HG03108 (cell line): ENCODE results near the gene LRRC36.

Source experiments
- ATAC-seq: cut with Tn5 transposase; IDR thresholded peaks from one replicate; pipeline ENCODE4 v1.9.1; 2021; ENCODE audit warnings: moderate library complexity; ENCODE audit not compliant: unreplicated experiment

LRRC36 gene, protein sequence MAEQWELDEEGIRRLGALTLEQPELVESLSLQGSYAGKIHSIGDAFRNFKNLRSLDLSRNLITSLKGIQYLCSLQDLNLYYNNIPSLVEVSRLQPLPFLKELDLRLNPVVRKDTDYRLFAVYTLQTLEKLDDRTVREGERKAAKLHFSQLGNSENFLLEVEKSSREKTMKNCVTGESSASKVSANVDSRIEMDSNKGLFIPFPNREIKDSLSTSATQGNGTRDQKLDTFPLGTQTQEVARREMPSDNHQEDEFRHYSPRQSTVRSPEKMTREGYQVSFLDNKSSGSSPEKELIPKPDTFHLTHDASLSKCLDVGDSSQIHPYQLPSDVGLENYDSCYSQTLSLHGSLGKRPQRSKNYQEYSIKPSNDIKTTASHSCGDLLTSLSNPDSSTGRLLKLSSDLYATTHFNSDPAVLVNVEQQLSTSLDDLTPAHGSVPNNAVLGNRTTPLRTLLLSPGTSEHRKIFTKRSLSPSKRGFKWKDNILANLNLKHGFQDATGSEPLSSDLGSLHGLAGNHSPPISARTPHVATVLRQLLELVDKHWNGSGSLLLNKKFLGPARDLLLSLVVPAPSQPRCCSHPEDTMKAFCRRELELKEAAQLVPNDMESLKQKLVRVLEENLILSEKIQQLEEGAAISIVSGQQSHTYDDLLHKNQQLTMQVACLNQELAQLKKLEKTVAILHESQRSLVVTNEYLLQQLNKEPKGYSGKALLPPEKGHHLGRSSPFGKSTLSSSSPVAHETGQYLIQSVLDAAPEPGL

GRCh38 chr16:67326472-67327309 is at the start of gene LRRC36, which contains the start of gene KCTD19:
Gene LRRC36 (plus strand): TSS chr16:67326815. CDS start chr16:67326863, 48 bp downstream.
Gene KCTD19 (minus strand): TSS chr16:67326741. CDS start chr16:67326707, 34 bp downstream.
- ATAC-seq: no peak

DNA sequence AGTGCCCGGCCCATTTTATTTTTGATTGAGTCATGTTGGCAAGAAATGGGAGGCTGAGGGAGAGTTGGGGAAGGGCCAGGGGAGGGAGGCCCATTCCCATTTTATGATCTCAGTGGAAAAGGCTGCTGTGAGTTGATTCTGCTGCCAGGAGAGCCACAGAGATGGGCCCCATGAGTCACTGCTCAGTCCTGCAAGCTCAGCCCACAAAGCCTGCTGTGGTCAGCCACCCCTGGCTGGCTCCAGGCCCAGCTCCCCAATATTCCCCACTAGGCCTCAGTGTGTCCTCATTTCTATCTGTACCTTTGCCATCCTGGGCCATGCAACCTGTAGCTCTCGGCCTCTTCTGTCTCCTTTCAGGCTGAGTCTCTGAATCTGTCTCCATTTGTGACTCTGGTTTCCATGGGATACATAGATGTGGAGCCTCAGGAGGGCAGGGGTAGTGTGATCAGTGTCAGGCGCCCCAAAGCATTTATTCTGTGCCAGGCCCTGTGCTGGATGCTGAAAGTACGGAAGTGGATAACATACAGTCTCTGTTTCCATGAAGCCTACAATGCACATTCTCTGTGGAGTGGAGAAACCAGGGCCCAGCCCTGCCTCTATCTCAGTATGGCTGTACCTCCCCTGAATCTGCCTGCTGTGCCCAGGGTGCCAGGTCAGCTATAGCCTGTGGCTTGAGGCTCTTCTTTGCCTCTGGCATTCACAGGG is 49.2 kb upstream of the LRRC36 start:
- no peak for ATAC-seq

- ATAC-seq: no peak
Measured at GRCh38 chr16:67277999-67278772, 48.4 kb upstream of the LRRC36 start.

DNA sequence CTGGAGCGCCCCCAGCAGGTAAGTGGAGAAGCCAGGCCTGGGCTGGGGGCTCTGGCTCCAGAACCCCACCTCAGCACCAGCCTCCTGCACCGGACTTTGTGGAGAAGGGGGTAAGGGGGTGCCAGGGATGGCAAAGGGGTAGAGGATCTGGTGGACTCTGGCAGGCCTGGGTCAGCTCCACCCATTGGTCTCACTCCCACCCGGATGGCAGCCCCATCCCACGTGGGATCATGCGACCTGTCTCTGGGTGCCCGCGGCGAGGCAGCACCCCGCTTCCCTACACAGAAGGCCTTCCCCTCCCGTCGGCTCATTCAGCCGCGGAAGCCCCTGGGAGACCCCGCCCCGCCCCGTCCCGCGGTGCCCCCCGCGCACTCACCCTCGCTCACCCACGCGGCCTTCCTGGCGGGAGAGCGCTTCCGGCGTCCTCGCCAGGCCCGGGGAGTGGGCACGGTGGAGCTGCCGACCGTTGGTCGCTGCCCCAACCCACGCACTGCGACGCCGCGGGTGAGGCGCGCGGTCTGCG is 47.8 kb upstream of the LRRC36 start:
- peak; percentile 37 for ATAC-seq

DNA sequence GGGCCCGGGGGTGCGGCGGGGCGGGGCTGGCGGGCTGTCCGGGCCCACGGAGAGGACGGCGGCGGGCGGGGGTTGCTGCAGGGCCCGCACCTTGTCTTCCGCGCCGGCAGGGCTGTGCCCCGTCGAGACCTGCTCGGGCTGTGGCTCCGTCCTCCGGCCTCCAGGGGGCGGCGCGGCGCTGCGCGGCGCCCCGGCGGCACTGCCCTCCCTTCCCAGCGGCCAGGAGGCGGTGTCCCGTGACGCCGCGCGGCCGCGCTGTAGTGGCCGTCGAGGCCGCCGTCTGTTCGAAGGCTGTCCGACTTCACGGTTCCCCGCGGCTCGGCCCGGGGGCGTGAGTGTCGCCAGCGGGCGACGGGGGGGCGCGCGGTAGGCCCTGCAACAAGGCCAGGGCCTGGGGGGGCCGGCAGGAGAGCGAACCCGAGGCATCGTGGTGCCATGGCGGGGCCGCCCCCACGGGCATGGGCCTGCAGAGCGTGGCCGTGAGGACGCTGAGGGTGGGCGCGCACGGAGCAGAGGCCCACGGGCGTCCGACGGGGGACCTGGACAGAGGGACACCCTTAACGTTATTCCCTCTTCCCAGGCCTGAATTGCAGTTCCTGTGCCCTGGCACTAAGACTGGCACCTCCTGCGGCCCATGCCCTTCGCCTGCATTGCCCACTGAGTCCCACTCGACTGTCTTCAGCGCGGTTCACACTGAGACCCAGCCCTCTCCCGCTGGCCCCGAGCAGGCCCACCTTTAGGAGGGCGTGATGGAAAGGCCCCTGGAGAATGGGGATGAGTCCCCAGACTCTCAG is 47.1 kb upstream of the LRRC36 start, which contains the start of gene PLEKHG4:
Gene PLEKHG4, plus strand, starts transcription at position 237 of the 794 bp plus-strand sequence. Its CDS starts 513 bp downstream, at position 750.
- peak; percentile 70 for ATAC-seq

GRCh38 chr16:67280090-67281015 is 46.3 kb upstream of the LRRC36 start:
- ATAC-seq: no peak

DNA sequence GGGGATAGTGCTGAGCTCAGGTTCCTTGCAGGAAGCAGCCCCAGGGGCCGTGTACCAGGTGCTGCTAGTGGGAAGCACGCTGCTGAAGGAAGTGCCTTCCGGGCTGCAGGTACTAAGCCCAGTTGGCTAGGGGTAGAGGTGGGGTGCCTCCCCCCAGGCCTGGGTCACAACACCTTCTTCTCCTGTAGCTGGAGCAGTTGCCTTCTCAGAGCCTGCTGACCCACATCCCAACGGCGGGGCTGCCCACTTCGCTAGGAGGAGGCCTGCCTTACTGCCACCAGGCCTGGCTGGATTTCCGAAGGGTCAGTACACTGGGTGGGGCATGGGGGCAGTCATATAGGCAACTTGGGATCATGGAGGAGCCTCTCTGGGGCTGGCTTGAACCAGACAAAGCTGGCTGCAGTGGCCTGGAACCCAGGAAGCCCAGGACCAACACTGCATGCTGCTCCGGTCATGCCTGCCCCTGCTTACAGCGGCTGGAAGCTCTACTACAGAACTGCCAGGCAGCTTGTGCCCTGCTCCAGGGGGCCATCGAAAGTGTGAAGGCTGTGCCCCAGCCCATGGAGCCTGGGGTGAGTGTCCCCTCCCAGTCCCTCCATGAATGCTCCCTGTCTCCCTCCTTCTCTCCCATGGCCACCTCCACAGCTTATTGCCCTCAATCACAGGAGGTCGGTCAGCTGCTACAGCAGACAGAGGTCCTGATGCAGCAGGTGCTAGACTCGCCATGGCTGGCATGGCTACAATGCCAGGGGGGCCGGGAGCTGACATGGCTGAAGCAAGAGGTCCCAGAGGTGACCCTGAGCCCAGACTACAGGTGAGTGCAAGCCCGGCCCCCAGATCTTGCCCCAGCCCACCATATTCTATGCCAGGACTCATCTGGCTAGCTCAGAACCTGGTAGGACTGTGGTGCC is 44.8 kb upstream of the LRRC36 start:
- no peak for ATAC-seq

DNA sequence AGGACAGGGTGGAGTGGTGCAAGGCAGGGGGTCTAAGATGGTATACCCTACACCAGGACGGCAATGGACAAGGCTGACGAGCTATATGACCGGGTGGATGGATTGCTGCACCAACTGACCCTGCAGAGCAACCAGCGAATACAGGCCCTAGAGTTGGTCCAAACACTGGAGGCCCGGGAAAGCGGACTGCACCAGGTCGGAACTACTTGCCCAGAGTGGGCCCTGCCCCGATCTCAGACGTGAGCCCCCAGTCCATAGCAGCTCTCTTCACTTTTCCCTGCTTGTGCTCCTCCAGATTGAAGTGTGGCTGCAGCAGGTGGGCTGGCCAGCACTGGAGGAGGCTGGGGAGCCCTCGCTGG is 44.2 kb upstream of the LRRC36 start:
- ATAC-seq: no peak

- no peak for ATAC-seq
Measured at GRCh38 chr16:67283039-67283825, 43.4 kb upstream of the LRRC36 start.

GRCh38 chr16:67283826-67284555 is 42.6 kb upstream of the LRRC36 start:
- ATAC-seq: no peak

DNA sequence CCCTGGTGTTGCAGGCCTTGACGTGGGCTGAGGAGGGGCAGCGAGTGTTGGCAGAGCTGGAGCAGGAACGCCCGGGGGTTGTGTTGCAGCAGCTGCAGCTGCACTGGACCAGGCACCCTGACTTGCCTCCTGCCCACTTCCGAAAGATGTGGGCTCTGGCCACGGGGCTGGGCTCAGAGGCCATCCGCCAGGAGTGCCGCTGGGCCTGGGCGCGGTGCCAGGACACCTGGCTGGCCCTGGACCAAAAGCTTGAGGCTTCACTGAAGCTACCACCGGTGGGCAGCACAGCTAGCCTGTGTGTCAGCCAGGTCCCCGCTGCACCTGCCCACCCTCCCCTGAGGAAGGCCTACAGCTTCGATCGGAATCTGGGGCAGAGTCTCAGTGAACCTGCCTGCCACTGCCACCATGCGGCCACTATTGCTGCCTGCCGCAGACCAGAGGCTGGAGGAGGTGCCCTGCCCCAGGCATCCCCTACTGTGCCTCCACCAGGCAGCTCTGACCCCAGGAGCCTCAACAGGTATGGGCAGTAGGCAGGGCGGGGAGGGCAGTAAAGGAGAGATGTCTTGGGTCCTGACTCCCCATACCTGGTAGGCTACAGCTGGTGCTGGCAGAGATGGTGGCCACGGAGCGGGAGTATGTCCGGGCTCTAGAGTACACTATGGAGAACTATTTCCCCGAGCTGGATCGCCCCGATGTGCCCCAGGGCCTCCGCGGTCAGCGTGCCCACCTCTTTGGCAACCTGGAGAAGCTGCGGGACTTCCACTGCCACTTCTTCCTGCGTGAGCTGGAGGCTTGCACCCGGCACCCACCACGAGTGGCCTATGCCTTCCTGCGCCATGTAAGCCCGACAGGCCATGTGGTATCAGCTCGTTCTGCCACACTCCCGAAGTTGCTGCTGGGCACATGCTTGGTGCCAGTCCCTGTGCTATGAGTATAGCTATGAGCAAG is 41.6 kb upstream of the LRRC36 start:
- no peak for ATAC-seq

- ATAC-seq: no peak
Measured at GRCh38 chr16:67286441-67287235, 40.0 kb upstream of the LRRC36 start.

DNA sequence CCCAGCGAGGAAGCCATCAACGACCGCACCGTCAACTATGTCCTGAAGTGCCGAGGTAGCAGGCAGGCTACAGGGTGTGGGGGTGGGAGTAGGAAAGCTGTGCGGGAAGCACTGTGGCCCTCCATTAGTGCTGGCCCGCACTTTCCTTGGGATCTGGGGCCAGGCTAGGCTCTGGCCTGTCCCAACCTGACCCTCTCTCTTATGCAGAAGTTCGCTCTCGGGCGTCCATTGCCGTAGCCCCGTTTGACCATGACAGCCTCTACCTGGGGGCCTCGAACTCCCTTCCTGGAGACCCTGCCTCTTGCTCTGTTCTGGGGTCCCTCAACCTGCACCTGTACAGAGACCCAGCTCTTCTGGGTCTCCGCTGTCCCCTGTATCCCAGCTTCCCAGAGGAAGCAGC is 38.7 kb upstream of the LRRC36 start:
- no peak for ATAC-seq
